ENCODE measurements around the gene CTIF. TPM values are rescaled to one million over a fixed set of nuclear protein-coding genes. Genes with fewer than 3 reads are reported as not detected.
A peak's percentile ranks its signal among the peaks of the same experiment; 100 is the strongest.

The CTIF gene
- total RNA-seq, 4 donors from 2014 or later = 16.6 to 116 (median 34.5) TPM

DNA sequence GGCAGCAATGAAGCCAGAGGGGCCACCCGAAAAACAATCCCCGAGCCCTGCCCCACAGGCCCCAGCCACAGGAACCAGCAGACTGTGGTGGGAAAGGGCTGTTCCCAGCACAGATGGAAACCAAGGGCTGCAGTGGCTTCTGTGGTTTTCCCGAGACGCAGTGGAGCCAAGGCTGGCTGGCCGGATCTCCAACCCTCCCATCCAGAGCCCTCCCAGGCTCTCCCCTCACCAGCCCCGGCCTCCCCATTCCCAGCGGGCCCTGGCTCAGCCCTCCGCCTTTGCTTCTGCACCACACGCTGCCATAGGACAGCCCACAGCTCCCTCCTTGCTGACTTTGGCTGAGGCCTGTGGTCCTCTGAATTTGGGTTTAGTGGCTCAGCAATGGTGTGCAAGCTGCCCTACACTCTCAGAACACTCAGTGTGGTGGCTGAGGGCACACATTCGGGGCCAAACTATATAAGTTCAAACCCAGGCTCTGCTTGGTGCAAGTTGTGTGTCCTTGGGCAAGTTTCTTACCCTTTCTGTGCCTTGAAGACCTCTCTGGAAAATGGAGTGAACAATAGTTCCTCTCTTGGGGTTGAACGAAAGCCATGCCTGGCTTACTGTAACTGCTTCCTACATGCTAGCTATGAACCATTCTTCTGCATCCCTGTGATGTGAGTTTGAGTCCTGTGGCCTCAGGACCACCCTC lies 211.8 kb downstream of the CTIF start:
- Histone ChIP-seq H3K27ac (peak overlapping the region in 1 of 4 donors; percentile 55), H3K9me3 (no peaks in the 10 kb centered on the region), H3K36me3 (no peaks in the 10 kb centered on the region), H3K4me1 (no peaks in the 10 kb centered on the region), H3K4me3 (no peak overlapping the region), H3K27me3 (no peaks in the 10 kb centered on the region)
- no peak for TF ChIP-seq POLR2A (IDR thresholded peaks at IDR 0.05)
- TF ChIP-seq, protein P1, sequence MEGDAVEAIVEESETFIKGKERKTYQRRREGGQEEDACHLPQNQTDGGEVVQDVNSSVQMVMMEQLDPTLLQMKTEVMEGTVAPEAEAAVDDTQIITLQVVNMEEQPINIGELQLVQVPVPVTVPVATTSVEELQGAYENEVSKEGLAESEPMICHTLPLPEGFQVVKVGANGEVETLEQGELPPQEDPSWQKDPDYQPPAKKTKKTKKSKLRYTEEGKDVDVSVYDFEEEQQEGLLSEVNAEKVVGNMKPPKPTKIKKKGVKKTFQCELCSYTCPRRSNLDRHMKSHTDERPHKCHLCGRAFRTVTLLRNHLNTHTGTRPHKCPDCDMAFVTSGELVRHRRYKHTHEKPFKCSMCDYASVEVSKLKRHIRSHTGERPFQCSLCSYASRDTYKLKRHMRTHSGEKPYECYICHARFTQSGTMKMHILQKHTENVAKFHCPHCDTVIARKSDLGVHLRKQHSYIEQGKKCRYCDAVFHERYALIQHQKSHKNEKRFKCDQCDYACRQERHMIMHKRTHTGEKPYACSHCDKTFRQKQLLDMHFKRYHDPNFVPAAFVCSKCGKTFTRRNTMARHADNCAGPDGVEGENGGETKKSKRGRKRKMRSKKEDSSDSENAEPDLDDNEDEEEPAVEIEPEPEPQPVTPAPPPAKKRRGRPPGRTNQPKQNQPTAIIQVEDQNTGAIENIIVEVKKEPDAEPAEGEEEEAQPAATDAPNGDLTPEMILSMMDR (IDR thresholded peaks at IDR 0.05) = no peak
- no peak for DNase-seq

DNA sequence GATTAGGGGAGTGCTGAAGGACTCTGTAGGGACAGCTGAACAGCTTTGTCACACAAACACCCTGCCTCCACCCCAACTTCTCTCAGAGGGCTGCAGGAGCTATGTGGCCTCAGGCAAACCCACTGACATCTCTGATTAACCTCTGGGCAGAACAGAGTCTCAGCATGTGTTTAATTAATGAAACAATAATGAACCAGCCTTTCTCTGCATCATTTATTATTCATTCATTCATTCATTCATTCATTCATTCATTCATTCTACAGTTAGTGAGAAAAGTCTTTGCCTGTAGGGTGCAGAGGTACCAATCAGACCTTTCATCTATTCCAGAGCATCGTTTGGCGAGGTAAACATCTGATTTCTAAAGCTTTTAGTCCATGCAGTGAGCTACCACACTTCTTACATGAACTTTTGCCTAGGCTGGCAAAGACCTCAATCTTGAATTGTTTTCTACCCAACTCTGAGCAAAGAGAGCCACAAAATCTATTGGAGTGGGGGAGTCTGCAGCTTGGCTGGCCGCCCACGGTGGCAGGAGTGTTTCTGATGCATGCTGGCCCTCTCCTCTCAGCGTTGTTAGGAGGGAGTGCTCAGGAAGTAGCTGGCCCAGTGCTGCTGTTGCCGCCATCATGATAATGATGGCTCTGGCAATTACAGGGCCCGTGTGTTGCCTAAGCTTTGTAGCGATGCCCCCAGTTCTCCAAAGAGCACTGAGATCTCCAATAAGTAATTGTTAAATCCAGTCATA lies 213.1 kb downstream of the CTIF start:
- TF ChIP-seq, protein P1 (IDR thresholded peaks at IDR 0.05) = no peak
- TF ChIP-seq POLR2A (IDR thresholded peaks at IDR 0.05) = no peak
- Histone ChIP-seq H3K27ac (no peak overlapping the region), H3K36me3 (no peaks in the 10 kb centered on the region), H3K4me3 (no peak overlapping the region), H3K27me3 (no peaks in the 10 kb centered on the region), H3K9me3 (no peaks in the 10 kb centered on the region), H3K4me1 (no peaks in the 10 kb centered on the region)
- DNase-seq = no peak

DNA sequence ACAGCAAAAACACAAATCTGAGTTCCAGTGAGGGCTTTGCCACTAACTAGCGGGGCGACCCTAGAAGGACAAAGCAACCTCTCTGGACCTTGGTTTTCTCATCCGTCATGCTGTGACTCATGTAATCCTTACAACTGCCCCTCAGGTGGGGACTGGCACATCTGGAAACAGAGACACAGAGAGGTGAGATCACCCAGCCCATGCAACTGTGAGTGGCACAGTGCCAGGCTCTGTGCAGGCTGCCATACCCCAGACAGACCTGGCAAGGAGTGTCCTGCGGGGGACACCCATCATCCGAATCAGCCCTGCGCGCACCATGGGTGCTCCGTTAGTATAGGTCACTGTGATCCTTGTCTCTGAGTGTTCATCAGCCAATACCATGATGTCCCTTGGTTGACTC lies 213.6 kb downstream of the CTIF start:
- no peak overlapping the region for H3K4me3 ChIP-seq
- H3K27me3 ChIP-seq = no peaks in the 10 kb centered on the region
- no peak for DNase-seq
- no peak for TF ChIP-seq POLR2A (IDR thresholded peaks at IDR 0.05)
- no peaks in the 10 kb centered on the region for H3K9me3 ChIP-seq
- H3K36me3 ChIP-seq = no peaks in the 10 kb centered on the region
- no peaks in the 10 kb centered on the region for H3K4me1 ChIP-seq
- H3K27ac ChIP-seq = no peak overlapping the region

DNA sequence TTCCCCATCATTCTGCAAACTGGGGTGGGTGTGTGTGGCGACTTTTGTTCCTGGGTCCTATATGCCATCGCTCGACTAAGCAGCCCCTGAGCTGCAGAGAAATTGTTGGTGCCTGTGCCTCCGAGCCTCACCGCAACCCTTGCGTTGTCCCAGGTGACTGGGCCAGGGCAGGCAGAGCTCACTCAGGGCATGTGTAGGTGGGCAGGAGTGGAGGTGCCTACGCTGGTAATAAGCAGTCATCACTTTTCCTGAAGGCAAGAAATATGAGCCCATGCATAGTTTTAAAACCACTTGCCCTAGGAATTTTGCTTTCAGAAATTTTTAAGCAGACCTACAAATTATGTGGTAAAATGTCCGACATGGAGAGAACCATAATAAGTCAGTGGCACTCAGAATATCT lies 214.1 kb downstream of the CTIF start:
- no peak for DNase-seq
- Histone ChIP-seq H3K4me1 (no peaks in the 10 kb centered on the region), H3K27ac (no peak overlapping the region), H3K27me3 (no peaks in the 10 kb centered on the region), H3K4me3 (no peak overlapping the region), H3K36me3 (no peaks in the 10 kb centered on the region), H3K9me3 (no peaks in the 10 kb centered on the region)
- TF ChIP-seq, protein P1 (IDR thresholded peaks at IDR 0.05) = no peak
- TF ChIP-seq POLR2A (IDR thresholded peaks at IDR 0.05) = no peak

DNA sequence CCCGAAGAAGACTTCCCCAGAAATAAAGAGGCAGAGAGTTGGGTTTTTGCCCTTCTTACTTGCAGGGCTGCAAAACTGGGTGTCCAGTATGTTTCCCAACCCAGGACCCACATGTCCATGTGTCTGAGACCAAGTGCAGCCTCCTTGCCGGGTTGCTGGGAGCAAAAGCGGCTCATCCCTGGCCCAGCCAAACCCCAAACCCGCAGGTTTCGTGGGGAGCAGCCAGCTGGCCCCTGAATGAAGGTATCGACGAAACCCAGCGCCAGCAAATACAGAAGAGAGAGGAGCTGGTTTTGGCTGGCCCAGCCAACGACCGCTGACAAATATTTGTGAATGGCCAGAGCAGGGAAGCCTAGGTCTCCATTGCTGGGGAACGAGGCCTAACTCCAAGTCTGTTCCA lies 214.9 kb downstream of the CTIF start:
- H3K27ac ChIP-seq = no peak overlapping the region
- DNase-seq = no peak
- H3K4me3 ChIP-seq = no peak overlapping the region
- H3K9me3 ChIP-seq = no peaks in the 10 kb centered on the region
- no peaks in the 10 kb centered on the region for H3K27me3 ChIP-seq
- peaks cover 0 to 6% (median 0%) of the 10 kb centered on the region in 3 donors for H3K36me3 ChIP-seq
- no peak for TF ChIP-seq POLR2A (IDR thresholded peaks at IDR 0.05)
- TF ChIP-seq, protein P1 (IDR thresholded peaks at IDR 0.05) = no peak
- no peaks in the 10 kb centered on the region for H3K4me1 ChIP-seq

DNA sequence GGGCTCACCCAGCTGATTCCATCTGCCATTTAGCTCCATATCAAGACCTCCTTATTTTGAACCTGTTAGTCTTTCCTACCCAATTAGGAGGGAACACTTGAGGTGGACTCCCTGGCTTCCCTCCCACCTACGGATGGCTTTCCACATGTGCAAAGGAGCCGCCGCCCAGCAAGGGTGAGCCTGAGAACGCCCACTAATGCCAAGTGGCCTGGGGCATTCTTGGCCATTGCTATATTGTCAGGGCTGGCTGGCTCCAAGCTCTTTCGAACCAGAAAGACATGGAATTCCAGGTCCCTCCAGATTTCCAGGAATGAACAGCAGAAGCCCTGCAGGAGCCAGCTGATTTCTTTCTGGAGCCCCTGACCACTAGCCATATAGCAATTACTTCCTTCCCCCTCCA lies 215.7 kb downstream of the CTIF start:
- no peak overlapping the region for H3K27ac ChIP-seq
- peaks cover 0 to 12% (median 0%) of the 10 kb centered on the region in 3 donors for H3K36me3 ChIP-seq
- no peaks in the 10 kb centered on the region for H3K9me3 ChIP-seq
- DNase-seq = no peak
- no peaks in the 10 kb centered on the region for H3K27me3 ChIP-seq
- TF ChIP-seq, protein P1 (IDR thresholded peaks at IDR 0.05) = no peak
- TF ChIP-seq POLR2A (IDR thresholded peaks at IDR 0.05) = no peak
- no peak overlapping the region for H3K4me3 ChIP-seq
- no peaks in the 10 kb centered on the region for H3K4me1 ChIP-seq
